Pulmonary artery endothelial cell (primary cell): ENCODE data around the gene IQGAP2. TPM values are rescaled to one million over a fixed set of nuclear protein-coding genes. Genes with fewer than 3 reads are reported as not detected.

Experiments
- DNase-seq: peaks from one replicate; pipeline ENCODE4 v3.0.0-alpha.2; 2011; ENCODE audit warnings: low read depth, low spot score
- total RNA-seq: library from RNA; depleted of rRNA; stranded (reverse); fragments of >200 nt; gene quantifications from 2 replicates; pipeline ENCODE4 v1.2.3, GENCODE V29; 2014

IQGAP2 gene
- total RNA-seq, 1 donor from 2014 or later, result 4.4 TPM

GRCh38 chr5:76475385-76475784 lies 72.3 kb downstream of the IQGAP2 start:
- DNase-seq, result no peak

- DNase-seq, result no peak
These were observed 72.9 kb downstream of the IQGAP2 start for GRCh38 chr5:76475936-76476335.

GRCh38 chr5:76476474-76477038 lies 73.5 kb downstream of the IQGAP2 start:
- no peak for DNase-seq

- DNase-seq, result no peak
These were observed 74.0 kb downstream of the IQGAP2 start for GRCh38 chr5:76477061-76477460.

- no peak for DNase-seq
These were observed 74.5 kb downstream of the IQGAP2 start for GRCh38 chr5:76477571-76477970.

- no peak for DNase-seq
These were observed 76.2 kb downstream of the IQGAP2 start for GRCh38 chr5:76479281-76479680.

- no peak for DNase-seq
These were observed 77.0 kb downstream of the IQGAP2 start for GRCh38 chr5:76479973-76480667.

GRCh38 chr5:76482984-76483383 lies 79.9 kb downstream of the IQGAP2 start:
- DNase-seq, result no peak

- DNase-seq, result no peak
These were observed 80.3 kb downstream of the IQGAP2 start for GRCh38 chr5:76483433-76483832.

GRCh38 chr5:76483881-76484280 lies 80.8 kb downstream of the IQGAP2 start:
- DNase-seq, result no peak

GRCh38 chr5:76485511-76485910 lies 82.4 kb downstream of the IQGAP2 start:
- DNase-seq, result no peak

GRCh38 chr5:76487386-76487785 lies 84.3 kb downstream of the IQGAP2 start:
- DNase-seq, result no peak

GRCh38 chr5:76487821-76488220 lies 84.7 kb downstream of the IQGAP2 start:
- DNase-seq, result no peak

GRCh38 chr5:76488969-76489368 lies 85.9 kb downstream of the IQGAP2 start:
- no peak for DNase-seq

GRCh38 chr5:76489877-76490688 lies 87.0 kb downstream of the IQGAP2 start:
- DNase-seq, result no peak

GRCh38 chr5:76490960-76491359 lies 87.9 kb downstream of the IQGAP2 start:
- no peak for DNase-seq

- DNase-seq, result no peak
These were observed 89.7 kb downstream of the IQGAP2 start for GRCh38 chr5:76492819-76493189.

- DNase-seq, result no peak
These were observed 90.2 kb downstream of the IQGAP2 start for GRCh38 chr5:76493190-76493837.

GRCh38 chr5:76494201-76494600 lies 91.1 kb downstream of the IQGAP2 start:
- no peak for DNase-seq

- no peak for DNase-seq
These were observed 92.8 kb downstream of the IQGAP2 start for GRCh38 chr5:76495870-76496269.

GRCh38 chr5:76497065-76497460 lies 94.0 kb downstream of the IQGAP2 start:
- no peak for DNase-seq
